ENCODE measurements around the gene SKI.
A peak's percentile ranks its signal among the peaks of the same experiment; 100 is the strongest.

Gene SKI

DNA sequence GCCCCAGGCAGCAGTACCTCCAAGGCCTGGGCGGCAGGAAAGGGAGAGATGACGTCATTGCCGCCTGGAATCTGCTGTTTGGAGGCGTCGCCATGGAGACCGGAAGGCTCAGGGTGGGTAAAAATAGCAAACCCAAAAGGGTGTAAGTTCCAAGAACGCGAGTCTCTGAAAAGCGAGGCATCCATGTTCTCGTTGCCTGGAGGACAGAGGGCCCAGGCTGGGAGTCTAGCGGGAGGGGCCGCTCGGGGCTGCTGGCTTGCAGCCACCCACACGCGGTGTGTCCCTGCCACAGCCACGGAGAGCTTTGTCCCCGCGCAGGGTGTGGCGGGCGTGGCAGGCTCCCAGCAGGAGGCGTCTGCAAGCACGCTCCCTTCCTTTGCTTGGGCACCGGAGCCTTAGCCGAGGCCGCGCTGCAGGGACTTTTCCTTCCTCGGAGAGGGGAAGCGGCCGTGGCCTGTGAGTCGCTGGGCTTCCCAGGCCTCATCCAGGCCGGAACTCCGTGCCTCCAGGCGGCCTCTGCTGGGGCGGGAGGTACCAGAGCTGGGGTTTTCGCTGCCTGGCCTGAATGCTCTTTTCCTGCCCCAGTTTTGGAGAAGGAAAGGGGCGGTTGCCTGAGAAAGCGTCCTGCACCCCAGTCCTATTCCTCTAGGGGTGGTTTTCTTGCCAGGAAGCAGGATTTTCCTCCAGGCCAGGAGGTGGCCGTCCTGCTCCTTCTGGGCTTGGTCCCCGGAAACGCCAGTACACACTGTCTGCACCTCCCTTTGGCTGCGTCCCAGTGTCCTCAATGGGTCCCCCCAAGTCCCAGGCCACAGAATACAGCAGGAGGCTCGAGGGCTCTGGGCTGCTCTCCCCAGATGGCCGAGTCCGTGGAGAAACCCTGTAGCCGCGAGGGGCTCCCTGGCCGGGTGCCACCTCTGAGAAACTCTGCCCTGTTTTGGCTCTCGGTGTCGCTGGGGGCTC lies 15.3 kb upstream of the SKI start:
- Histone ChIP-seq H3K27me3 (no peaks in the 10 kb centered on the region), H3K4me1 (peaks cover 24 to 70% (median 65%) of the 10 kb centered on the region in 4 donors), H3K36me3 (no peaks in the 10 kb centered on the region), H3K4me3 (peak overlapping the region; percentile 33 to 51), H3K27ac (peak overlapping the region; percentile 91 to 100), H3K9me3 (no peaks in the 10 kb centered on the region)
- intact Hi-C loops (cut with DNase I; ENCODE audit: low total_unique reads): no loop called here
- DNase-seq: peak; percentile 95 to 98
- peak; percentile 10 to 54 for TF ChIP-seq CTCF (IDR thresholded peaks at IDR 0.05)

GRCh38 chr1:2213576-2214505 lies 14.3 kb upstream of the SKI start:
- H3K27me3 ChIP-seq: no peaks in the 10 kb centered on the region
- TF ChIP-seq CTCF (IDR thresholded peaks at IDR 0.05): no peak
- H3K4me1 ChIP-seq: peaks cover 23 to 61% (median 55%) of the 10 kb centered on the region in 4 donors
- no peaks in the 10 kb centered on the region for H3K36me3 ChIP-seq
- H3K27ac ChIP-seq: peak overlapping the region; percentile 91 to 100
- no peaks in the 10 kb centered on the region for H3K9me3 ChIP-seq
- peak; percentile 90 to 95 for DNase-seq
- H3K4me3 ChIP-seq: peak overlapping the region; percentile 33 to 51
- intact Hi-C loops (cut with DNase I; ENCODE audit: low total_unique reads): no loop called here

GRCh38 chr1:2214541-2215241 lies 13.4 kb upstream of the SKI start:
- peak in 1 of 2 donors; percentile 80 for DNase-seq
- Histone ChIP-seq H3K36me3 (no peaks in the 10 kb centered on the region), H3K4me1 (peaks cover 17 to 53% (median 47%) of the 10 kb centered on the region in 4 donors), H3K9me3 (no peaks in the 10 kb centered on the region), H3K27ac (peak overlapping the region; percentile 91 to 100), H3K4me3 (peak overlapping the region in 1 of 2 donors; percentile 51), H3K27me3 (no peaks in the 10 kb centered on the region)
- intact Hi-C loops (cut with DNase I; ENCODE audit: low total_unique reads): loop anchor here (5.0 kb wide), 1 partner anchor 978 kb away; no protein-coding TSS in a partner anchor
- no peak for TF ChIP-seq CTCF (IDR thresholded peaks at IDR 0.05)

- Histone ChIP-seq H3K36me3 (no peaks in the 10 kb centered on the region), H3K27ac (peak overlapping the region; percentile 91 to 100), H3K4me3 (no peak overlapping the region), H3K9me3 (no peaks in the 10 kb centered on the region), H3K27me3 (no peaks in the 10 kb centered on the region), H3K4me1 (peaks cover 10 to 46% (median 40%) of the 10 kb centered on the region in 4 donors)
- TF ChIP-seq CTCF (IDR thresholded peaks at IDR 0.05): no peak
- DNase-seq: peak in 1 of 2 donors; percentile 68
- intact Hi-C loops (cut with DNase I; ENCODE audit: low total_unique reads): loop anchor here (5.0 kb wide), 1 partner anchor 977 kb away; no protein-coding TSS in a partner anchor
These were observed 12.8 kb upstream of the SKI start for GRCh38 chr1:2215329-2215728.

Measured in tibial artery (tissue), 4 donors.